Activated CD4-positive, CD25-positive, alpha-beta regulatory T cell treated with anti-CD3 and anti-CD28 coated beads, Interleukin-2, amount 50 U/mL, for 16 hours (primary cell): ENCODE data around the gene CLPTM1.
A peak's percentile ranks its signal among the peaks of the same experiment; 100 is the strongest.
"Not testable (repeated sequence)": the region's sequence is repeated elsewhere in the genome, so short reads cannot be mapped to it uniquely, and the experiment has no call there.

Source experiments
- DNase-seq: peaks from one replicate; pipeline ENCODE4 v3.0.0-alpha.2; 2020; ENCODE audit warnings: low read depth, low spot score

CLPTM1 gene

DNA sequence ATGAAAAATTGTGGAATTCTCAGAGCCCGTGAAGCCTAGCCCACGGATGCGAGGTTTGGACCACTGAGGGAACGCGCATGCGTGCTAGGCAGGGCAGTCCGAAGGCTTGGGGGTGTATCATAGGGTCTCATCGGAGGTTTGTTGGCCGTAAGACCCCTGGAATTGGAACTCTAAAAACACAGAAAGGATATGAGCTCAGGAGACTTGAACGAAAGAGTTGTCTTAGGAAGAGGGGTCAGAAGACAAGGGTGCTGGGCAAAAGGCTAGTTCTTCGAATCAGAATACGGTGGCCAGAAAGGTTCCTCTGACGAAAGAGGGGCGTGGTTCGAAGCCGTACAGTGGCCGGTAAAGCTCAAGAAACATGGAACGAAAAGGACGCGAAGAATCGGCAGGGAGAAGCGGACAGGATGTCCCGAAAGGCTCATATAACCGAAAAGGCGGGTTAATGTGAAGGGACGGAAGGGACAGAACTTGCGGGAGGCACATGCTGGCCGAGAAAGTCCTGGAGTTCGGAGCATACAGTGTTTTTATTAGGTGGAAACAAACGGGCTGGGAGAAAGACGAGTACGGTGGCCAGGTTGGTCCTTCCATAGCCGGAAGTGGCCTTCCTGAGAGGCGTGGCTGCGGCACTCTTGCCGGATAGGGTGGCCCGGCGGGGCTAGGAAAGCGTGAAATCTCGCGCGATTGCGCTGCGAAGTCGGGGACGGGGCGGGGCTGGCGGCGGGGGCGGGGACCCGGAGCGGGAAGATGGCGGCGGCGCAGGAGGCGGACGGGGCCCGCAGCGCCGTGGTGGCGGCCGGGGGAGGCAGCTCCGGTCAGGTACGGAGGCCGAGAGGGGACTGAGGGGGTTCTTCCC is at the start of gene CLPTM1:
TSS of gene CLPTM1 (plus strand) at position 732 of the 856 bp plus-strand sequence. CDS start at position 748, 16 bp downstream.
- DNase-seq = peak; percentile 93

- no peak for DNase-seq
Measured at GRCh38 chr19:44905437-44906160, 49.6 kb upstream of the CLPTM1 start, which contains the start of gene APOE. APOE (plus strand) TSS chr19:44905796; CDS start chr19:44906625, 829 bp downstream.

DNA sequence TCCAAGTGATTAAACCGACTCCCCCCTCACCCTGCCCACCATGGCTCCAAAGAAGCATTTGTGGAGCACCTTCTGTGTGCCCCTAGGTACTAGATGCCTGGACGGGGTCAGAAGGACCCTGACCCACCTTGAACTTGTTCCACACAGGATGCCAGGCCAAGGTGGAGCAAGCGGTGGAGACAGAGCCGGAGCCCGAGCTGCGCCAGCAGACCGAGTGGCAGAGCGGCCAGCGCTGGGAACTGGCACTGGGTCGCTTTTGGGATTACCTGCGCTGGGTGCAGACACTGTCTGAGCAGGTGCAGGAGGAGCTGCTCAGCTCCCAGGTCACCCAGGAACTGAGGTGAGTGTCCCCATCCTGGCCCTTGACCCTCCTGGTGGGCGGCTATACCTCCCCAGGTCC is 47.6 kb upstream of the CLPTM1 start:
- DNase-seq = no peak

DNA sequence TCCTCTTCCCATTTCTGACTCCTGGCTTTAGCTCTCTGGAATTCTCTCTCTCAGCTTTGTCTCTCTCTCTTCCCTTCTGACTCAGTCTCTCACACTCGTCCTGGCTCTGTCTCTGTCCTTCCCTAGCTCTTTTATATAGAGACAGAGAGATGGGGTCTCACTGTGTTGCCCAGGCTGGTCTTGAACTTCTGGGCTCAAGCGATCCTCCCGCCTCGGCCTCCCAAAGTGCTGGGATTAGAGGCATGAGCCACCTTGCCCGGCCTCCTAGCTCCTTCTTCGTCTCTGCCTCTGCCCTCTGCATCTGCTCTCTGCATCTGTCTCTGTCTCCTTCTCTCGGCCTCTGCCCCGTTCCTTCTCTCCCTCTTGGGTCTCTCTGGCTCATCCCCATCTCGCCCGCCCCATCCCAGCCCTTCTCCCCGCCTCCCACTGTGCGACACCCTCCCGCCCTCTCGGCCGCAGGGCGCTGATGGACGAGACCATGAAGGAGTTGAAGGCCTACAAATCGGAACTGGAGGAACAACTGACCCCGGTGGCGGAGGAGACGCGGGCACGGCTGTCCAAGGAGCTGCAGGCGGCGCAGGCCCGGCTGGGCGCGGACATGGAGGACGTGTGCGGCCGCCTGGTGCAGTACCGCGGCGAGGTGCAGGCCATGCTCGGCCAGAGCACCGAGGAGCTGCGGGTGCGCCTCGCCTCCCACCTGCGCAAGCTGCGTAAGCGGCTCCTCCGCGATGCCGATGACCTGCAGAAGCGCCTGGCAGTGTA is 46.9 kb upstream of the CLPTM1 start:
- no peak for DNase-seq

DNA sequence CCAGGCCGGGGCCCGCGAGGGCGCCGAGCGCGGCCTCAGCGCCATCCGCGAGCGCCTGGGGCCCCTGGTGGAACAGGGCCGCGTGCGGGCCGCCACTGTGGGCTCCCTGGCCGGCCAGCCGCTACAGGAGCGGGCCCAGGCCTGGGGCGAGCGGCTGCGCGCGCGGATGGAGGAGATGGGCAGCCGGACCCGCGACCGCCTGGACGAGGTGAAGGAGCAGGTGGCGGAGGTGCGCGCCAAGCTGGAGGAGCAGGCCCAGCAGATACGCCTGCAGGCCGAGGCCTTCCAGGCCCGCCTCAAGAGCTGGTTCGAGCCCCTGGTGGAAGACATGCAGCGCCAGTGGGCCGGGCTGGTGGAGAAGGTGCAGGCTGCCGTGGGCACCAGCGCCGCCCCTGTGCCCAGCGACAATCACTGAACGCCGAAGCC is 46.3 kb upstream of the CLPTM1 start:
- no peak for DNase-seq

DNA sequence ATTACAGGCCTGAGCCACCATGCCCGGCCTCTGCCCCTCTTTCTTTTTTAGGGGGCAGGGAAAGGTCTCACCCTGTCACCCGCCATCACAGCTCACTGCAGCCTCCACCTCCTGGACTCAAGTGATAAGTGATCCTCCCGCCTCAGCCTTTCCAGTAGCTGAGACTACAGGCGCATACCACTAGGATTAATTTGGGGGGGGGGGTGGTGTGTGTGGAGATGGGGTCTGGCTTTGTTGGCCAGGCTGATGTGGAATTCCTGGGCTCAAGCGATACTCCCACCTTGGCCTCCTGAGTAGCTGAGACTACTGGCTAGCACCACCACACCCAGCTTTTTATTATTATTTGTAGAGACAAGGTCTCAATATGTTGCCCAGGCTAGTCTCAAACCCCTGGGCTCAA is 45.4 kb upstream of the CLPTM1 start:
- DNase-seq = no peak

- not testable (repeated sequence) for DNase-seq
Measured at GRCh38 chr19:44911896-44912295, 43.3 kb upstream of the CLPTM1 start.

DNA sequence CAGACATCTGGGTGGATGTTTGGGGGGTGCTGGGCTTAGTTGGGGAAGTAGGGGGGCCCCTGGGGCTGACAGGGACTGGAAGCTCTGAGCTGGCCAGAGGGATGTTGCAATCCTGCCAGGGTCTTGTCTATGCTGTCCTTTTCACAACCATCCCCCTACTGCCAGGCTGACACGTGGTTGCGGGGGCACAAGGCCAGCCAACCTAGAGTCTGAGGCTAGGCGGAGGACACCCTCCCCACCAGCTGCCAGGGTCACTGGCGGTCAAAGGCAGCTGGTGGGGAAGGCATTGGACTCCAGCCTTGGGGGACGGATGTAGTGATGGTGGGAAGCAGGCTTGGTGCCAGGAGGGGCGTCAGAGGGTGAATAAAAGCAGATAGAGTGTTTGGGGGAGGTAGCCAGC is 42.3 kb upstream of the CLPTM1 start:
- DNase-seq = no peak

DNA sequence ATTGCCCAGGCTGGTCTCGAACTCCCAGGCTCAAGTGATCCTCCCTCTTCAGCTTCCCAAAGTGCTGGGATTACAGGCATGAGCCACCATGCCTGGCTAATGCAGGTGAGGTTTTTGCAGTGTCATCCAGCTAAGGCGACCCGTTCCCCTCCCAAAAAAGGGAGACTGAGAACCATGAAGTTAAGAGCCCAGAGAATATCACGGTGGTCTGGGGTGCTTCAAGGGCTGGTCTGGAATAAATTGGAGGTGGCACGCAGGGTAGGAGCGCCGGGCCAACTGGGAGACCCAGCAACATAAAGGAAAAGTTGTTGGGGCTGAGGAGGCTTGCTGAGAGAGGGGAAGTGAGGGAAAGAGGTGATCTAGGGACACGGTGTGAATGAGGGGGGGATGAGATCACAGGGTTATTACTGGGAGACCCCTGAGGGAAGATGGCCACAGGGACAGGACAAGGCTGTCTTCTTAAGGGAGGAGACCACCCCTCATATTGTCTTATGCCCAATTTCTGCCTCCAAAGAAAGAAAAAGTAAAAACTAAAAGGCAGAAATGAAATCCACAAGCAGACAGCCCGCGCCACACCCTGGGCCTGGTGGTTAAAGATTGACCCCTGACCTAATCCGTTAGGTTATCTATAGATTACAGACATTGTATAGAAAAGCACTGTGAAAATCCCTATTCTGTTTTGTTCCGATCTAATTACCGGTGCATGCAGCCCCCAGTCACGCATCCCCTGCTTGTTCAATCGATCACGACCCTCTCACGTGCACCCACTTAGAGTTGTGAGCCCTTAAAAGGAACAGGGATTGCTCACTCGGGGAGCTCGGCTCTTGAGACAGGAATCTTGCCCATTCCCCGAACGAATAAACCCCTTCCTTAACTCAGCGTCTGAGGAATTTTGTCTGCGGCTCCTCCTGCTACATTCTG is 41.4 kb upstream of the CLPTM1 start:
- not testable (repeated sequence) for DNase-seq

DNA sequence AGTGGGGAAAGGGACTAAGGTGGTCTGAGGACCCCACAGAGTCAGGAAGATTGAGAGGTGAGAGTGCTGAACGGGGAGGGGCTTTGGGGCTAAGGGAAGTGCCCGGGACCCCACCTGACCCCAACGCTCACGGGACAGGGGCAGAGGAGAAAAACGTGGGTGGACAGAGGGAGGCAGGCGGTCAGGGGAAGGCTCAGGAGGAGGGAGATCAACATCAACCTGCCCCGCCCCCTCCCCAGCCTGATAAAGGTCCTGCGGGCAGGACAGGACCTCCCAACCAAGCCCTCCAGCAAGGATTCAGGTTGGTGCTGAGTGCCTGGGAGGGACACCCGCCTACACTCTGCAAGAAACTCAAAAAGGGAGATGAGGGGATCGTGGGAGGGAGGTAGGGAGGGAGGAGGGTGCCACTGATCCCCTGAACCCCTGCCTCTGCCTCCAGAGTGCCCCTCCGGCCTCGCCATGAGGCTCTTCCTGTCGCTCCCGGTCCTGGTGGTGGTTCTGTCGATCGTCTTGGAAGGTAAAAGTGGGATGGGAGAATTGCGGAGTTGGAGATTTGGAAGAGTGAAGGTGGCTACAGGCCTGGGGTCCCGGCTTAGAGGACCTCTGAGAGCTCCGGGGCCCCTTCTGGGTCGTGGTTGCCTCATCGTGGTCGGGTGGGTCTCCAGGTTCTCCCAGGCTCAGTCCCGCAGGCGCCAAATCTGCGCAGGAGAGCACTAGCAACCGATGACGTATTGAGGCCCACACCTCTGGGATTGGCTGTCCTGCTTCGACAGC is 40.6 kb upstream of the CLPTM1 start, which contains the start of gene APOC1:
TSS of gene APOC1 (plus strand) at position 176 of the 774 bp plus-strand sequence. CDS start at position 460, 284 bp downstream.
- peak; percentile 56 for DNase-seq

GRCh38 chr19:44924243-44924725 is 30.9 kb upstream of the CLPTM1 start:
- no peak for DNase-seq

- DNase-seq = no peak
Measured at GRCh38 chr19:44925114-44925891, 29.9 kb upstream of the CLPTM1 start.

DNA sequence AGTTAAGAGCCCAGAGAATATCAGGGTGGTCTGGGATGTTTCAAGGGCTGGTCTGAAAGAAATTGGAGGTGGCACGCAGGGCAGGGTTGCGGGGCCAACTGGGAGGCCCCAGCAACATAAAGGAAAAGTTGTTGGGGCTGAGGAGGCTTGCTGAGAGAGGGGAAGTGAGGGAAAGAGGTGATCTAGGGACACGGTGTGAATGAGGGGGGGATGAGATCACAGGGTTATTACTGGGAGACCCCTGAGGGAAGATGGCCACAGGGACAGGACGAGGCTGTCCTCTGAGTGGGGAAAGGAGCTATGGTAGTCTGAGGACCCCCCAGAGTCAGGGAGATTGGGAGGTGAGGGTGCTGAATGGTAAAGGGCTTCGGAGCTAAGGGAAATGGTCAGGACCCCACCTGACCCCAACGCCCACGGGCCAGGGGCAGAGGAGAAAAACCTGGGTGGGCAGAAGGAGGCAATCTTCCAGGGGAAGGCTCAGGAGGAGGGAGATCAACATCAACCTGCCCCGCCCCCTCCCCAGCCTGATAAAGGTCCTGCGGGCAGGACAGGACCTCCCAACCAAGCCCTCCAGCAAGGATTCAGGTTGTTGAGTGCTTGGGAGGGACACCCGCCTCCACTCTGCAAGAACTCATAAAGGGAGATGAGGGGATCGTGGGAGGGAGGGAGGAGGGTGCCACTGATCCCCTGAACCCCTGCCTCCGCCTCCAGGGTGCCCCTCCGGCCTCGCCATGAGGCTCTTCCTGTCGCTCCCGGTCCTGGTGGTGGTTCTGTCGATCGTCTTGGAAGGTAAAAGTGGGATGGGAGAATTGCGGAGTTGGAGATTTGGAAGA is 28.7 kb upstream of the CLPTM1 start:
- not testable (repeated sequence) for DNase-seq

DNA sequence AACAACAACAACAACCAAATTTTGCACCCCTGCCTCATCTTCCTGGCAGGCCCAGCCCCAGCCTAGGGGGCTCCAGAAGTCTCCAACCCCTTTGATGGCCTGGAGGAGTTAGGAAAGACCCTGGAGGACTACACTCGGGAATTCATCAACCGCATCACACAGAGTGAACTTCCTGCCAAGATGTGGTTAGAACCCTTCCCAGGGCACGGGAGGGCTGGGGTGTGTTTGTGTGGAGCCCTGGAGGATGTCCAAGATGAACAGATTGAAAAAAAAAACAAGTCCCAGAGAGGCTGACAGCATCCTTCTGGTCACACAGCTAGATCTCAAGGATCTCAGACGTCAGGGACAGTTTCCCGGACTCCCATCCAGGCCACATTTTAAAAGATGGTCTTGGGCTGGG is 27.4 kb upstream of the CLPTM1 start:
- no peak for DNase-seq

DNA sequence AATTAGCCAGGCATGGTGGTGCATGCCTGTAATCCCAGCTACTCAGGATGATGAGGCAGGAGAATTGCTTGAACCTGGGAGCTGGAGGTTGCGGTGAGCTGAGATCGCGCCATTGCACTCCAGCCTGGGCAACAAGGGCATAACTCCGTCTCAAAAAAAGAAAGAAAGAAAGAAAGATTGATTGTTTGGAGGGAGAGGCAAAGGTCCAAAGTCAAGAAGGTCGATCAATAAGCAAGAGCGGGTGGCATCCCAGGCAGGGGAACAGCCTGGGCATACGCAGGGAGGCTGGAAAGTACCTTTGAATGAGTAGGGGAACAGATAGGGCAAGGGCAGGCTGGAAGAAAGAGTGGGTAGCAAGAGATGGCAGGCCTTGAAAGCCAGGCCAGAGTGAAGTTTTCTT is 25.1 kb upstream of the CLPTM1 start:
- no peak for DNase-seq

DNA sequence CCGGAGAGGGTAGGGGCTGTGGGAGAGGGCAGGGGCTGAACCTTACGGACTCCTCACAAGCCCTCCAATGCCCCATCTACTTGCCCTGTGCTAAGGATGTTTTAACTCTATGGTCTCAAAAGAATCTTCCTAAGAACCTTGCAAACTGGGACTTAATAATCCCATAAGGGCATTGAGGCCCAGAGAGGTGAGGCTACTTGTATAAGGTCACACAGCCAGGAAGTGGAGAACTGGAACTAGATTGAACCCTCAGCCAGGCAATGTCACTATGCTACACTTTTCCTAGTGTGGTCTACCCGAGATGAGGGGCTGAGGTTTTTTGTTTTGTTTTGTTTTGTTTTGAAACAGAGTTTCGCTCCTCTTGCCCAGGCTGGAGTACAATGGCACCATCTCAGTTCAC is 23.6 kb upstream of the CLPTM1 start:
- DNase-seq = no peak

GRCh38 chr19:44939668-44940067 is 15.5 kb upstream of the CLPTM1 start:
- no peak for DNase-seq

- DNase-seq = no peak
Measured at GRCh38 chr19:44942067-44942571, 13.1 kb upstream of the CLPTM1 start, which contains the start of gene APOC4. APOC4 (plus strand) TSS chr19:44942237; CDS start chr19:44942278, 41 bp downstream.
